SK-N-SH (cell line): ENCODE results near the gene ELOVL1. TPM values are rescaled to one million over a fixed set of nuclear protein-coding genes. Genes with fewer than 3 reads are reported as not detected.

Experiments
- CTCF ChIA-PET: fragments of 300-600, 350-600 bp; formaldehyde crosslinking; extraction: SDS; loops from one replicate; lab custom pipeline; 2021; lab: Yijun Ruan, JAX
- POLR2A ChIA-PET: fragments of 350-600 bp; sonication (Branson Sonifier 250); formaldehyde crosslinking; extraction: SDS; loops from one replicate; lab custom pipeline; 2020; ENCODE audit warnings: antibody characterized with exemption, inconsistent platforms; lab: Yijun Ruan, JAX
- DNase-seq: peaks from one replicate; pipeline ENCODE4 v3.0.0; 2012
- H2AFZ ChIP-seq: fragments of 200-600 bp; sonication (generic); 2 replicates; pipeline ENCODE4 v1.8.1; 2016; ENCODE audit warnings: antibody characterized with exemption, mild to moderate bottlenecking, low read depth
- H3F3A ChIP-seq: fragments of 200-600 bp; sonication (generic); replicated peaks from 2 replicates; pipeline ENCODE3; 2016; ENCODE audit warnings: antibody characterized with exemption, mild to moderate bottlenecking; ENCODE audit not compliant: insufficient read depth
- H3K27ac ChIP-seq, 2 experiments: fragments of 200-500 bp in 1 of 2; fragments of 200-600 bp in 1 of 2; sonication (Bioruptor generic) in 1 of 2; sonication (generic), shearing (Covaris generic) in 1 of 2; 2 replicates each; pipeline versions ENCODE4 v1.5.1 to v1.6.1; 2014 to 2016; ENCODE audit warnings: low read depth in 2 of 2, inconsistent platforms in 1 of 2, low read length in 1 of 2, mild to moderate bottlenecking in 1 of 2, mixed read lengths in 1 of 2
- H3K27me3 ChIP-seq: fragments of 200-600 bp; sonication (generic), shearing (Covaris generic); 2 replicates; pipeline ENCODE4 v1.6.1; 2016; ENCODE audit warnings: mixed run types; ENCODE audit not compliant: insufficient read depth
- H3K36me3 ChIP-seq, 2 experiments: fragments of 200-500 bp in 1 of 2; fragments of 200-600 bp in 1 of 2; sonication (Bioruptor generic) in 1 of 2; sonication (generic) in 1 of 2; replicated peaks in 1 of 2; 2 replicates each; pipeline versions ENCODE3 to v1.5.1; 2014 to 2016; ENCODE audit warnings: low read length in 1 of 2, mild to moderate bottlenecking in 1 of 2; ENCODE audit not compliant: insufficient read depth in 2 of 2, control insufficient read depth in 1 of 2
- H3K4me1 ChIP-seq, 2 experiments: fragments of 200-500 bp in 1 of 2; fragments of 200-600 bp in 1 of 2; sonication (Bioruptor generic) in 1 of 2; sonication (generic), shearing (Covaris generic) in 1 of 2; 2 replicates each; pipeline versions ENCODE4 v1.5.1 to v1.6.1; 2014 to 2016; ENCODE audit warnings: low read depth in 1 of 2, low read length in 1 of 2, mixed run types in 1 of 2; ENCODE audit not compliant: insufficient read depth in 2 of 2, control insufficient read depth in 1 of 2
- H3K4me2 ChIP-seq: fragments of 200-600 bp; sonication (generic), shearing (Covaris generic); 2 replicates; pipeline ENCODE4 v1.6.1; 2017; ENCODE audit warnings: mixed run types
- H3K4me3 ChIP-seq, 2 experiments: fragments of 200-500 bp in 1 of 2; fragments of 200-600 bp in 1 of 2; sonication (Bioruptor generic) in 1 of 2; sonication (generic), shearing (Covaris generic) in 1 of 2; 2 replicates each; pipeline versions ENCODE4 v1.5.1 to v1.8.1; 2014 to 2016; ENCODE audit warnings: low read depth in 2 of 2, inconsistent platforms in 1 of 2, low read length in 1 of 2, mild to moderate bottlenecking in 1 of 2, mixed read lengths in 1 of 2, moderate library complexity in 1 of 2
- H3K79me2 ChIP-seq: fragments of 200-600 bp; sonication (generic); 2 replicates; pipeline ENCODE4 v1.8.1; 2017; ENCODE audit warnings: mild to moderate bottlenecking; ENCODE audit not compliant: insufficient read depth
- H3K9ac ChIP-seq: fragments of 200-600 bp; sonication (generic); 2 replicates; pipeline ENCODE4 v1.6.1; 2017; ENCODE audit warnings: mixed run types
- H3K9me2 ChIP-seq: fragments of 200-600 bp; sonication (generic); 2 replicates; pipeline ENCODE4 v1.6.1; 2017; ENCODE audit warnings: mixed run types
- H3K9me3 ChIP-seq: fragments of 200-600 bp; sonication (generic); 2 replicates; pipeline ENCODE4 v1.6.1; 2017; ENCODE audit warnings: mixed run types, mild to moderate bottlenecking, moderate library complexity
- H4K20me1 ChIP-seq: fragments of 200-600 bp; sonication (generic); 2 replicates; pipeline ENCODE4 v1.6.1; 2017; ENCODE audit warnings: mild to moderate bottlenecking, mixed run types; ENCODE audit not compliant: insufficient read depth
- ELF1 ChIP-seq: IDR thresholded peaks from 2 replicates; pipeline ENCODE4 v1.4.0; 2012
- EP300 ChIP-seq, 2 experiments: IDR thresholded peaks; 2 replicates each; pipeline versions ENCODE4 v1.4.0 to v1.6.1; 2012; ENCODE audit warnings: borderline replicate concordance in 1 of 2, low read depth in 1 of 2, low read length in 1 of 2
- EZH2phosphoT487 ChIP-seq: fragments of 200-600 bp; sonication (generic); IDR thresholded peaks from 2 replicates; pipeline ENCODE4 v1.6.1; 2017; ENCODE audit warnings: low read depth, mixed run types, mild to moderate bottlenecking, antibody characterized with exemption, moderate library complexity, borderline replicate concordance
- FOXM1 ChIP-seq: IDR thresholded peaks from 2 replicates; pipeline ENCODE4 v1.4.0; 2012; ENCODE audit warnings: low read depth, mild to moderate bottlenecking
- GABPA ChIP-seq: IDR thresholded peaks from 2 replicates; pipeline ENCODE4 v1.4.0; 2012; ENCODE audit warnings: low read depth, mild to moderate bottlenecking
- GATA2 ChIP-seq: sonication (generic); formaldehyde crosslinking; IDR thresholded peaks from 2 replicates; pipeline ENCODE4 v1.5.0; 2020; ENCODE audit warnings: mild to moderate bottlenecking, missing genetic modification reagents
- JUND ChIP-seq: IDR thresholded peaks from 2 replicates; pipeline ENCODE4 v1.4.0; 2012
- MEF2A ChIP-seq: IDR thresholded peaks from 2 replicates; pipeline ENCODE4 v1.4.0; 2012; ENCODE audit warnings: low read depth, borderline replicate concordance
- MXI1 ChIP-seq: IDR thresholded peaks from 2 replicates; pipeline ENCODE4 v1.6.1; 2012; ENCODE audit warnings: mild to moderate bottlenecking, low read depth, low read length, improper control_type of control experiment
- NFIC ChIP-seq: IDR thresholded peaks from 2 replicates; pipeline ENCODE4 v1.4.0; 2012; ENCODE audit warnings: borderline replicate concordance
- POLR2AphosphoS5 ChIP-seq: IDR thresholded peaks from 2 replicates; pipeline ENCODE4 v1.6.1; 2012; ENCODE audit warnings: low read depth, low read length
- RFX5 ChIP-seq: IDR thresholded peaks from 2 replicates; pipeline ENCODE4 v1.6.1; 2012; ENCODE audit warnings: mild to moderate bottlenecking, improper control_type of control experiment, low read length
- RXRA ChIP-seq: IDR thresholded peaks from 2 replicates; pipeline ENCODE4 v1.4.0; 2012; ENCODE audit warnings: low read depth, mild to moderate bottlenecking, borderline replicate concordance
- TAF1 ChIP-seq: IDR thresholded peaks from 2 replicates; pipeline ENCODE4 v1.6.1; 2012; ENCODE audit warnings: low read depth, mild to moderate bottlenecking, low read length, moderate library complexity, borderline replicate concordance
- TCF12 ChIP-seq: IDR thresholded peaks from 2 replicates; pipeline ENCODE4 v1.4.0; 2012
- ZBTB33 ChIP-seq: IDR thresholded peaks from 2 replicates; pipeline ENCODE4 v1.4.0; 2012; ENCODE audit warnings: low read depth, borderline replicate concordance
- WGBS: methylation state at CpG from one replicate; pipeline ENCODE4 v1.1.6; 2017; ENCODE audit warnings: low lambda C conversion rate; 5-methylcytosine and 5-hydroxymethylcytosine counted together
- polyA plus RNA-seq, 3 experiments: library from polyadenylated mRNA; depleted of rRNA; stranded (reverse); fragments of >200 nt; gene quantifications; 2 replicates each; pipeline ENCODE4 v1.2.3, GENCODE V29; 2012
- TF ChIP-seq, protein P1 (sequence below): IDR thresholded peaks from 2 replicates; pipeline ENCODE4; 2012
- TF ChIP-seq, protein P2 (sequence below): fragments of 150-350 bp; IDR thresholded peaks from 2 replicates; pipeline ENCODE4 v1.6.1; 2016; ENCODE audit warnings: mild to moderate bottlenecking, low read depth, low read length
- TF ChIP-seq, protein P3 (sequence below): IDR thresholded peaks from 2 replicates; pipeline ENCODE4 v1.4.0; 2012; ENCODE audit warnings: low read depth, borderline replicate concordance

The ELOVL1 gene
- polyA plus RNA-seq, 1 of the 3 experiments (the other 2 are of a cell fraction), result 127 TPM

DNA sequence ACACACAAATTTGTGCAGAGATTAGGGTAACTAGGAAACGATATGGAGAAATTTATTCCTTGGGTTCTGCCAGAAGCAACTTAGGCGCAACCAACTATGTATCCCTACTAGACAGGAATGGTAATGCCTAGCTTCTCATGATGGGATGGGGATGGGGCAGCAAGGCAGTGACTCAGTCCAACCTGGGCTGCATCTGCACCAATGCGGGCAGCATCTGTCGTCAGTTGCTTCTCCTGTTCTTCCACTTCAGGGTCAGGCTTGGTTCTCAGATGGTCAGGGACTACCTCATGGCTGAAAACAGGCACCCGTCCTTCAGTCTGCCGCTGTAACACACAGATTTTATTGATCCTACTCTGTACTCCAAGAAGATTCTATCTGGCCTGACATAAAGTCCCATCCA lies 18.9 kb upstream of the ELOVL1 start:
- Histone ChIP-seq H3K9me2 (no peaks in the 10 kb centered on the region), H3K4me3 (no peak overlapping the region), H3K27ac (no peak overlapping the region), H3K79me2 (peaks cover 53% of the 10 kb centered on the region), H3K36me3 (peaks cover 55 to 60% of the 10 kb centered on the region in 2 experiments), H3K4me2 (no peak overlapping the region), H3K4me1 (peaks cover 15 to 19% of the 10 kb centered on the region in 2 experiments; a peak in 3 of 4 replicates), H3F3A (no peaks in the 10 kb centered on the region), H3K27me3 (no peaks in the 10 kb centered on the region), H4K20me1 (no peaks in the 10 kb centered on the region), H3K9ac (no peak overlapping the region), H2AFZ (no peak overlapping the region), H3K9me3 (no peaks in the 10 kb centered on the region)
- WGBS, result 93% methylated on average over 6 of the region's 6 CpGs
- ChIA-PET CTCF (interaction anchor here (1.4 to 1.6 kb wide), 2 partner anchors 159 to 548 kb away, joined by 3 read pairs; no protein-coding TSS in a partner anchor), POLR2A (no interaction called here)
- DNase-seq, result no peak
- TF ChIP-seq, protein P1, sequence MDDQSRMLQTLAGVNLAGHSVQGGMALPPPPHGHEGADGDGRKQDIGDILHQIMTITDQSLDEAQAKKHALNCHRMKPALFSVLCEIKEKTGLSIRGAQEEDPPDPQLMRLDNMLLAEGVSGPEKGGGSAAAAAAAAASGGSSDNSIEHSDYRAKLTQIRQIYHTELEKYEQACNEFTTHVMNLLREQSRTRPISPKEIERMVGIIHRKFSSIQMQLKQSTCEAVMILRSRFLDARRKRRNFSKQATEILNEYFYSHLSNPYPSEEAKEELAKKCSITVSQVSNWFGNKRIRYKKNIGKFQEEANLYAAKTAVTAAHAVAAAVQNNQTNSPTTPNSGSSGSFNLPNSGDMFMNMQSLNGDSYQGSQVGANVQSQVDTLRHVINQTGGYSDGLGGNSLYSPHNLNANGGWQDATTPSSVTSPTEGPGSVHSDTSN, result no peak
- TF ChIP-seq EP300 (IDR thresholded peaks at IDR 0.05; ENCODE audit: borderline replicate concordance in 1 of 2, low read depth in 1 of 2, low read length in 1 of 2) (no peak), MEF2A (no peak), ZBTB33 (no peak), JUND (no peak), NFIC (no peak), MXI1 (no peak), ELF1 (no peak), POLR2AphosphoS5 (no peak), TAF1 (no peak), RXRA (no peak), TCF12 (no peak), RFX5 (no peak), FOXM1 (no peak), EZH2phosphoT487 (no peak), GATA2 (CRISPR knock-in tag) (no peak), GABPA (no peak)
- TF ChIP-seq, protein P2, sequence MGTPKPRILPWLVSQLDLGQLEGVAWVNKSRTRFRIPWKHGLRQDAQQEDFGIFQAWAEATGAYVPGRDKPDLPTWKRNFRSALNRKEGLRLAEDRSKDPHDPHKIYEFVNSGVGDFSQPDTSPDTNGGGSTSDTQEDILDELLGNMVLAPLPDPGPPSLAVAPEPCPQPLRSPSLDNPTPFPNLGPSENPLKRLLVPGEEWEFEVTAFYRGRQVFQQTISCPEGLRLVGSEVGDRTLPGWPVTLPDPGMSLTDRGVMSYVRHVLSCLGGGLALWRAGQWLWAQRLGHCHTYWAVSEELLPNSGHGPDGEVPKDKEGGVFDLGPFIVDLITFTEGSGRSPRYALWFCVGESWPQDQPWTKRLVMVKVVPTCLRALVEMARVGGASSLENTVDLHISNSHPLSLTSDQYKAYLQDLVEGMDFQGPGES, result no peak
- TF ChIP-seq, protein P3, sequence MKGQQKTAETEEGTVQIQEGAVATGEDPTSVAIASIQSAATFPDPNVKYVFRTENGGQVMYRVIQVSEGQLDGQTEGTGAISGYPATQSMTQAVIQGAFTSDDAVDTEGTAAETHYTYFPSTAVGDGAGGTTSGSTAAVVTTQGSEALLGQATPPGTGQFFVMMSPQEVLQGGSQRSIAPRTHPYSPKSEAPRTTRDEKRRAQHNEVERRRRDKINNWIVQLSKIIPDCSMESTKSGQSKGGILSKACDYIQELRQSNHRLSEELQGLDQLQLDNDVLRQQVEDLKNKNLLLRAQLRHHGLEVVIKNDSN, result no peak
